Thyroid gland (tissue), 4 donors: ENCODE data around the gene C6orf132. TPM values are rescaled to one million over a fixed set of nuclear protein-coding genes. Genes with fewer than 3 reads are reported as not detected.

Experiments
- DNase-seq, 2 donors: peaks; one replicate each; pipeline ENCODE4 v3.0.0-alpha.2; 2019
- H3K27ac ChIP-seq, 3 donors: fragments of 200-600 bp; sonication (generic); 1 replicate in 2 of 3; 2 replicates in 1 of 3; pipeline ENCODE4 v1.5.1; 2016 to 2019; ENCODE audit warnings: mild to moderate bottlenecking in 1 of 3, moderate library complexity in 1 of 3
- H3K27me3 ChIP-seq: fragments of 200-600 bp; sonication (generic); one replicate; pipeline ENCODE4 v1.5.1; 2019
- H3K36me3 ChIP-seq, 2 donors: fragments of 200-600 bp; sonication (generic); one replicate each; pipeline ENCODE4 v1.5.1; 2016 to 2019
- H3K4me1 ChIP-seq, 2 donors: fragments of 200-600 bp; sonication (generic); one replicate each; pipeline ENCODE4 v1.5.1; 2017 to 2019
- H3K4me3 ChIP-seq, 3 donors: fragments of 200-600 bp; sonication (generic); replicated peaks in 1 of 3; 1 replicate in 2 of 3; 2 replicates in 1 of 3; pipeline ENCODE4 v1.5.1; 2016; ENCODE audit warnings: mild to moderate bottlenecking in 1 of 3
- H3K9me3 ChIP-seq: fragments of 200-600 bp; sonication (generic); one replicate; pipeline ENCODE4 v1.5.1; 2017
- CTCF ChIP-seq, 6 experiments: fragments of 200-600 bp in 3 of 6; fragments of 450-650 bp in 3 of 6; sonication (generic) in 3 of 6; IDR thresholded peaks; one replicate each; pipeline ENCODE4 v1.5.1; 2016 to 2019; ENCODE audit warnings: antibody characterized with exemption in 6 of 6, mild to moderate bottlenecking in 2 of 6, inconsistent platforms in 1 of 6, moderate library complexity in 1 of 6
- POLR2A ChIP-seq, 2 donors: fragments of 450-650 bp; IDR thresholded peaks; one replicate each; pipeline ENCODE4 v1.6.1; 2017; ENCODE audit warnings: antibody characterized with exemption in 2 of 2, mild to moderate bottlenecking in 2 of 2, moderate library complexity in 1 of 2
- WGBS, 2 donors: methylation state at CpG; one replicate each; pipeline ENCODE4 v1.1.5; 2017; 5-methylcytosine and 5-hydroxymethylcytosine counted together
- intact Hi-C: fragments of 100-400 bp; cut with DNase I; formaldehyde crosslinking; loops from one replicate; pipeline ENCODE4 v1.15.1; 2023
- total RNA-seq, 4 donors: library from RNA; depleted of rRNA; stranded (reverse); fragments of >200 nt; gene quantifications; one replicate each; pipeline ENCODE4 v1.2.3, GENCODE V29; 2016

Gene C6orf132
- total RNA-seq, 4 donors from 2014 or later, result 14.8 to 34.3 (median 30.6) TPM

- Histone ChIP-seq H3K27ac (peak overlapping the region; percentile 77 to 84 (median 78)), H3K9me3 (no peaks in the 10 kb centered on the region), H3K4me3 (no peak overlapping the region), H3K27me3 (no peaks in the 10 kb centered on the region), H3K36me3 (peaks cover 5 to 10% of the 10 kb centered on the region in 2 donors), H3K4me1 (peaks cover 39 to 59% of the 10 kb centered on the region in 2 donors)
- DNase-seq, result peak; percentile 32 to 44
- no peak for TF ChIP-seq POLR2A (IDR thresholded peaks at IDR 0.05)
- no peak for TF ChIP-seq CTCF (IDR thresholded peaks at IDR 0.05)
- intact Hi-C loops, result no loop called here
- 35 to 43% methylated on average over 6 to 7 of the region's 11 CpGs for WGBS, 2 donors
These were observed 18.9 kb downstream of the C6orf132 start for GRCh38 chr6:42123379-42124103.

GRCh38 chr6:42120895-42121865 is 21.2 kb downstream of the C6orf132 start:
- Histone ChIP-seq H3K27me3 (no peaks in the 10 kb centered on the region), H3K4me3 (no peak overlapping the region), H3K4me1 (peaks cover 43 to 73% of the 10 kb centered on the region in 2 donors), H3K9me3 (no peaks in the 10 kb centered on the region), H3K27ac (peak overlapping the region; percentile 77 to 84 (median 78)), H3K36me3 (no peaks in the 10 kb centered on the region)
- intact Hi-C loops, result no loop called here
- WGBS, 2 donors, result 56 to 66% methylated on average over 4 to 5 of the region's 8 CpGs
- no peak for TF ChIP-seq POLR2A (IDR thresholded peaks at IDR 0.05)
- peak; percentile 97 to 98 for DNase-seq

GRCh38 chr6:42118162-42119001 is 24.0 kb downstream of the C6orf132 start:
- intact Hi-C loops, result no loop called here
- Histone ChIP-seq H3K4me1 (peaks cover 36 to 69% of the 10 kb centered on the region in 2 donors), H3K27ac (peak overlapping the region; percentile 64 to 77 (median 70)), H3K27me3 (no peaks in the 10 kb centered on the region), H3K9me3 (no peaks in the 10 kb centered on the region), H3K36me3 (no peaks in the 10 kb centered on the region), H3K4me3 (no peak overlapping the region)
- DNase-seq, result peak; percentile 88 to 92
- 30 to 31% methylated on average over 7 to 9 of the region's 10 CpGs for WGBS, 2 donors
- no peak for TF ChIP-seq CTCF (IDR thresholded peaks at IDR 0.05)
- TF ChIP-seq POLR2A (IDR thresholded peaks at IDR 0.05), result peak in 1 of 2 donors; percentile 17

- Histone ChIP-seq H3K4me3 (no peak overlapping the region), H3K27ac (peak overlapping the region; percentile 64 to 77 (median 70)), H3K4me1 (peaks cover 33 to 63% of the 10 kb centered on the region in 2 donors), H3K27me3 (no peaks in the 10 kb centered on the region), H3K36me3 (no peaks in the 10 kb centered on the region), H3K9me3 (no peaks in the 10 kb centered on the region)
- WGBS, 2 donors, result 51 to 54% methylated on average over 3 of the region's 3 CpGs
- no peak for DNase-seq
- intact Hi-C loops, result no loop called here
- TF ChIP-seq CTCF (IDR thresholded peaks at IDR 0.05) (no peak), POLR2A (IDR thresholded peaks at IDR 0.05) (no peak)
These were observed 24.6 kb downstream of the C6orf132 start for GRCh38 chr6:42117843-42118161.
